Tibial nerve (tissue), 3 donors: ENCODE measurements around the gene PTPRM.

Source experiments
- POLR2A ChIP-seq, 2 donors: fragments of 450-650 bp; IDR thresholded peaks; one replicate each; pipeline ENCODE4 v1.6.1; 2017; ENCODE audit warnings: antibody characterized with exemption in 2 of 2, mild to moderate bottlenecking in 2 of 2, moderate library complexity in 2 of 2
- TF ChIP-seq, protein P1 (sequence below), 5 experiments: fragments of 200-600 bp in 3 of 5; fragments of 450-650 bp in 2 of 5; sonication (generic) in 3 of 5; IDR thresholded peaks; one replicate each; pipeline ENCODE4 v1.5.1; 2016 to 2019; ENCODE audit warnings: antibody characterized with exemption in 5 of 5, mild to moderate bottlenecking in 3 of 5, moderate library complexity in 2 of 5

DNA sequence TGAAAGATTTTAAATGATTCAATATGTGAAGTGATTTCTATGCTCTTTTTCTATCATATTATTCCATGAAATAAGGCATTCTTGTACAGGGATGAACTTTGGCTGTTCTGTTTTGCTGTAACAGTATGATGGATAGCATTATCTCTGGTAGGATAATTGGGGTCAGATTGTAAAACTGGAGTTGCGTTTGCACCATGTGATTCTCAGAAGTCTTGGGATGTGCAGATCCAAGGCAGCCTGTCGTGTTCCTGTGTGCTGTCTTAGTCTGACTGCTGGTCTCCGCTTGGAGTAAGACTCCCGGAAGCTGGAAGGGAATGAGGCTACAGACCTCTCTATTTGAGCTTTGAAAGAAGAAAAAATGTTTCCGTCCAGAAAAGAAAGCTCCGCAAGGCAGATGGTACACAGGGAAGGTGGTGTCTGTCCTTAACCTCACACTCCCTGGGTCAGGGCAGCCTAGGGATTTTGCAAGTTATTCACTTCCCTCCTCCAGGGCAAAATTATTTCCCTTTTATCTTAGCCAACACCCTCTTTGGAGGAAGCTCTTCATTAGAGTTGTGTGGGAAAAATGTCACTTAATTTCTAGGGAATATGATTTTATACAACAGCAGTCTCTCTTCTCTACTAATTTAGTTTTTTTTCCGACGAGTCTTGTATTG is 250.6 kb downstream of the PTPRM start:
- TF ChIP-seq, protein P1, sequence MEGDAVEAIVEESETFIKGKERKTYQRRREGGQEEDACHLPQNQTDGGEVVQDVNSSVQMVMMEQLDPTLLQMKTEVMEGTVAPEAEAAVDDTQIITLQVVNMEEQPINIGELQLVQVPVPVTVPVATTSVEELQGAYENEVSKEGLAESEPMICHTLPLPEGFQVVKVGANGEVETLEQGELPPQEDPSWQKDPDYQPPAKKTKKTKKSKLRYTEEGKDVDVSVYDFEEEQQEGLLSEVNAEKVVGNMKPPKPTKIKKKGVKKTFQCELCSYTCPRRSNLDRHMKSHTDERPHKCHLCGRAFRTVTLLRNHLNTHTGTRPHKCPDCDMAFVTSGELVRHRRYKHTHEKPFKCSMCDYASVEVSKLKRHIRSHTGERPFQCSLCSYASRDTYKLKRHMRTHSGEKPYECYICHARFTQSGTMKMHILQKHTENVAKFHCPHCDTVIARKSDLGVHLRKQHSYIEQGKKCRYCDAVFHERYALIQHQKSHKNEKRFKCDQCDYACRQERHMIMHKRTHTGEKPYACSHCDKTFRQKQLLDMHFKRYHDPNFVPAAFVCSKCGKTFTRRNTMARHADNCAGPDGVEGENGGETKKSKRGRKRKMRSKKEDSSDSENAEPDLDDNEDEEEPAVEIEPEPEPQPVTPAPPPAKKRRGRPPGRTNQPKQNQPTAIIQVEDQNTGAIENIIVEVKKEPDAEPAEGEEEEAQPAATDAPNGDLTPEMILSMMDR (IDR thresholded peaks at IDR 0.05): no peak
- TF ChIP-seq POLR2A (IDR thresholded peaks at IDR 0.05): no peak
